ENCODE measurements around the gene ARHGEF18. TPM values are rescaled to one million over a fixed set of nuclear protein-coding genes. Genes with fewer than 3 reads are reported as not detected.
A peak's percentile ranks its signal among the peaks of the same experiment; 100 is the strongest.
"Not testable (repeated sequence)": the region's sequence is repeated elsewhere in the genome, so short reads cannot be mapped to it uniquely, and the experiment has no call there.

Gene ARHGEF18
- total and polyA plus RNA-seq, 7 experiments from 2014 or later, result 3.9 to 132 (median 124) TPM

GRCh38 chr19:7360393-7360984 is 11.8 kb downstream of the ARHGEF18 start:
- intact Hi-C loops (cut with micrococcal nuclease), result no loop called here
- POLR2A ChIA-PET, result interaction anchor here (0.6 to 4.0 kb wide), 8 partner anchors 11 to 283 kb away, joined by 3 to 31 read pairs (median 4); partner anchors contain the start of gene ARHGEF18
- no peak overlapping the region for H3K4me3 ChIP-seq (ENCODE audit: low read length)
- Mint-ChIP-seq H3K9me3 (peaks cover 0 to 9% (median 0%) of the 10 kb centered on the region in 11 donors), H3K36me3 (peaks cover 24 to 65% (median 50%) of the 10 kb centered on the region in 5 donors), H3K27ac (peak overlapping the region in 6 of 9 donors; percentile 12 to 94 (median 28)), H3K27me3 (no peaks in the 10 kb centered on the region), H3K4me3 (no peak overlapping the region), H3K4me1 (peaks cover 22 to 92% (median 79%) of the 10 kb centered on the region in 7 donors)
- ATAC-seq (no peak), DNase-seq (no peak)
- H3K9me3 ChIP-seq (ENCODE audit: control insufficient read depth in 2 of 3, low read length in 3 of 3), result no peaks in the 10 kb centered on the region
- peak overlapping the region; percentile 29 for H3K27ac ChIP-seq (ENCODE audit: low read depth, low read length)
- H3K36me3 ChIP-seq (ENCODE audit: control insufficient read depth in 2 of 3, insufficient read depth in 3 of 3, low read length in 3 of 3), result peaks cover 24 to 95% (median 29%) of the 10 kb centered on the region in 3 experiments
- CTCF ChIA-PET, result interaction anchor here (0.6 to 1.1 kb wide), 3 partner anchors 10 to 891 kb away, joined by 3 to 5 read pairs (median 3); no protein-coding TSS in a partner anchor
- H3K27me3 ChIP-seq (ENCODE audit: control insufficient read depth in 2 of 2, insufficient read depth in 2 of 2, low read length in 2 of 2), result no peaks in the 10 kb centered on the region
- H3K4me1 ChIP-seq (ENCODE audit: control insufficient read depth in 2 of 2, insufficient read depth in 2 of 2, low read length in 2 of 2), result peaks cover 11 to 48% of the 10 kb centered on the region in 2 donors

DNA sequence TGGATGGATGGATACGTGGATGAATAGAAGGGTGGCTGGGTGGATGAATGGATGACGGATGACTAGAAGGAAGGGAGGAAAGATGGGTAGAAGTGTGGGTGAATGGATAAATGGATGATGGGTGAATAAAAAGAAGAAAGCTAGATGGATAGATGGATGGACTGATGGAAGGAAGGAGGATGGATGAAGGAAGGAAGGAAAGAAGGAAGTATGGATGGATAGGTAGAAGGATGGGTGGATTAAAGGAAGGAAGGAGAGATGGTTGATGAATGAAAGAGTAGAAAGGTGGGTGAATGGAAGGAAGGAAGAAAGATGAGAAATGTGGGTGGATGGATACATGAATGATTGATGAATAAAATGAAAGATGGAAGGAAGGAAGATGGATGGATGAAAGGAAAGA is 14.5 kb downstream of the ARHGEF18 start:
- intact Hi-C loops (cut with micrococcal nuclease), result no loop called here
- Mint-ChIP-seq H3K36me3 (peaks cover 21 to 61% (median 48%) of the 10 kb centered on the region in 5 donors), H3K4me3 (peak overlapping the region in 6 of 10 donors; percentile 6 to 78 (median 46)), H3K4me1 (peaks cover 14 to 80% (median 65%) of the 10 kb centered on the region in 7 donors), H3K27me3 (no peaks in the 10 kb centered on the region), H3K27ac (peak overlapping the region in 8 of 9 donors; percentile 49 to 94 (median 89)), H3K9me3 (peaks cover 0 to 5% (median 0%) of the 10 kb centered on the region in 11 donors)
- no peak overlapping the region for H3K4me3 ChIP-seq (ENCODE audit: low read length)
- peak overlapping the region; percentile 44 for H3K27ac ChIP-seq (ENCODE audit: low read depth, low read length)
- no peak for DNase-seq
- no peak for ATAC-seq
- H3K36me3 ChIP-seq (ENCODE audit: control insufficient read depth in 2 of 3, insufficient read depth in 3 of 3, low read length in 3 of 3), result peaks cover 20 to 90% (median 29%) of the 10 kb centered on the region in 3 experiments
- H3K9me3 ChIP-seq (ENCODE audit: control insufficient read depth in 2 of 3, low read length in 3 of 3), result no peaks in the 10 kb centered on the region
- ChIA-PET POLR2A (interaction anchor here (0.9 to 1.0 kb wide), 2 partner anchors 13 to 17 kb away, joined by 3 read pairs; no protein-coding TSS in a partner anchor), CTCF (interaction anchor here (0.6 to 1.0 kb wide), 3 partner anchors 9 to 199 kb away, joined by 3 to 4 read pairs (median 3); no protein-coding TSS in a partner anchor)
- H3K4me1 ChIP-seq (ENCODE audit: control insufficient read depth in 2 of 2, insufficient read depth in 2 of 2, low read length in 2 of 2), result peaks cover 0 to 22% of the 10 kb centered on the region in 2 donors
- no peaks in the 10 kb centered on the region for H3K27me3 ChIP-seq (ENCODE audit: control insufficient read depth in 2 of 2, insufficient read depth in 2 of 2, low read length in 2 of 2)

DNA sequence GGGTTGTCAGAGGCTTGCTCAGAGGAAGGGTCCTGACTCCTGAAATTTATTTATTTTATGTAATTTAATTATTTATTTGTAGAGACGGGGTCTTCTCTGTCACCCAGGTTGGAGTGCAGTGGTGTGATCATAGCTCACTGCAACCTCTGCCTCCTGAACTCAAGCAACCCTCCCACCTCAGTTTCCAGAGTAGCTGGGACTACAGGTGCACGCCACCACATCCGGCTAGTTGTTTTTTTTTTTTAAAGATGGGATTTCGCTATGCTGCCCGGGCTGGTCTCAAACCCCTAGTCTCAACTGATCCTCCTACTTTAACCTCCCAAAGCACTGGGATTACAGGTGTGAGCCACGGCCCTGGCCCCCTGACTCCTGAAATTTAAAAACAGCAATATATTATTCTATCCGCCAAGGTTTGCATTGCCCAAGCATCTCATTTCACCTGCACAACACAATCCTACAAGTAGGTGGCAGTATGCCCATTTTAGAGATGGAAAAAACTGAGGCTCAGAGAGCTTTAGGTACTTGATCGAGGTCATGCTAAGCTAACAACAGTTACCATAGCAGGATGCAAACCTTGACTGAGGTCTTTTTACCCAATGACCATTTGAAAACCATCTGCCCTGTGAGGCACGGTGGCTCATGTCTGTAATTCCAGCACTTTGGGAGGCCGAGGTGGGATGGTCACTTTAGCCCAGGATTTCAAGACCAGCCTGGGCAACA is 18.1 kb downstream of the ARHGEF18 start:
- peaks cover 8 to 56% (median 44%) of the 10 kb centered on the region in 7 donors for H3K4me1 Mint-ChIP-seq
- peaks cover 0 to 2% (median 0%) of the 10 kb centered on the region in 11 donors for H3K9me3 Mint-ChIP-seq
- CTCF ChIA-PET, result interaction anchor here (0.6 to 2.0 kb wide), 7 partner anchors 9 to 265 kb away, joined by 3 to 13 read pairs (median 3); no protein-coding TSS in a partner anchor
- Histone ChIP-seq H3K36me3 (ENCODE audit: control insufficient read depth in 2 of 3, insufficient read depth in 3 of 3, low read length in 3 of 3) (peaks cover 20 to 90% (median 25%) of the 10 kb centered on the region in 3 experiments), H3K27me3 (ENCODE audit: control insufficient read depth in 2 of 2, insufficient read depth in 2 of 2, low read length in 2 of 2) (no peaks in the 10 kb centered on the region), H3K4me3 (ENCODE audit: low read length) (no peak overlapping the region), H3K27ac (ENCODE audit: low read depth, low read length) (no peak overlapping the region), H3K4me1 (ENCODE audit: control insufficient read depth in 2 of 2, insufficient read depth in 2 of 2, low read length in 2 of 2) (peaks cover 0 to 17% of the 10 kb centered on the region in 2 donors), H3K9me3 (ENCODE audit: control insufficient read depth in 2 of 3, low read length in 3 of 3) (no peaks in the 10 kb centered on the region)
- peak overlapping the region in 7 of 9 donors; percentile 38 to 83 (median 63) for H3K27ac Mint-ChIP-seq
- peak; percentile 50 for ATAC-seq
- peaks cover 18 to 59% (median 40%) of the 10 kb centered on the region in 5 donors for H3K36me3 Mint-ChIP-seq
- intact Hi-C loops (cut with micrococcal nuclease), result no loop called here
- no peak overlapping the region for H3K4me3 Mint-ChIP-seq
- peak in 1 of 9 donors; percentile 22 for DNase-seq
- POLR2A ChIA-PET, result interaction anchor here (1.0 to 1.8 kb wide), 5 partner anchors 12 to 23 kb away, joined by 3 to 5 read pairs (median 3); no protein-coding TSS in a partner anchor
- H3K27me3 Mint-ChIP-seq, result no peaks in the 10 kb centered on the region

DNA sequence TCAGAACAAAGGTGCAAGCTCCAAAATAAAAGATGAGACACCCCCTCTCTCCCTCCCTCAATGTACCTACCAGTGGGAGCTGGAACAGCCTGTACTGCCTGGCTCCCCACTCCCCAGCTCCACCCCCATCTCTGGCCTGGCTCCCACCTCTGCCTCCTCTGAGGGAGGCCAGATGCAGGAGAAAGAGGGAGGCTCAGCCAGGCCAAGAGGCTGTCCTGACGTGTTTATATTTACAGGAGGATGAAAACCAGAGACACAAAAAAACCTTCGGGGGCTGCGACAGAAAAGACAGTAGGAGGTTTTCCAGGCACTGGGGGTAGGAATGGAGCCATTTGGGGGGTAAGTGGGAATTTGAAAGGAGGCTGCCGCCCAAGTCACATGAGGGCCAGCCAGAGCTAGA is 19.7 kb downstream of the ARHGEF18 start:
- peak overlapping the region in 5 of 9 donors; percentile 1 to 69 (median 48) for H3K27ac Mint-ChIP-seq
- no peaks in the 10 kb centered on the region for H3K9me3 ChIP-seq (ENCODE audit: control insufficient read depth in 2 of 3, low read length in 3 of 3)
- ATAC-seq (no peak), DNase-seq (no peak)
- H3K4me1 ChIP-seq (ENCODE audit: control insufficient read depth in 2 of 2, insufficient read depth in 2 of 2, low read length in 2 of 2), result peaks cover 0 to 4% of the 10 kb centered on the region in 2 donors
- no peaks in the 10 kb centered on the region for H3K9me3 Mint-ChIP-seq
- peak overlapping the region; percentile 28 for H3K27ac ChIP-seq (ENCODE audit: low read depth, low read length)
- no peaks in the 10 kb centered on the region for H3K27me3 Mint-ChIP-seq
- peaks cover 14 to 90% (median 25%) of the 10 kb centered on the region in 3 experiments for H3K36me3 ChIP-seq (ENCODE audit: control insufficient read depth in 2 of 3, insufficient read depth in 3 of 3, low read length in 3 of 3)
- H3K4me1 Mint-ChIP-seq, result peaks cover 8 to 46% (median 32%) of the 10 kb centered on the region in 7 donors
- H3K4me3 Mint-ChIP-seq, result no peak overlapping the region
- intact Hi-C loops (cut with micrococcal nuclease), result no loop called here
- ChIA-PET POLR2A (interaction anchor here (1.0 kb wide), 1 partner anchor 20 kb away, joined by 3 read pairs; the partner anchor contains the start of gene ARHGEF18), CTCF (no interaction called here)
- peaks cover 10 to 53% (median 34%) of the 10 kb centered on the region in 5 donors for H3K36me3 Mint-ChIP-seq
- H3K27me3 ChIP-seq (ENCODE audit: control insufficient read depth in 2 of 2, insufficient read depth in 2 of 2, low read length in 2 of 2), result no peaks in the 10 kb centered on the region
- no peak overlapping the region for H3K4me3 ChIP-seq (ENCODE audit: low read length)

DNA sequence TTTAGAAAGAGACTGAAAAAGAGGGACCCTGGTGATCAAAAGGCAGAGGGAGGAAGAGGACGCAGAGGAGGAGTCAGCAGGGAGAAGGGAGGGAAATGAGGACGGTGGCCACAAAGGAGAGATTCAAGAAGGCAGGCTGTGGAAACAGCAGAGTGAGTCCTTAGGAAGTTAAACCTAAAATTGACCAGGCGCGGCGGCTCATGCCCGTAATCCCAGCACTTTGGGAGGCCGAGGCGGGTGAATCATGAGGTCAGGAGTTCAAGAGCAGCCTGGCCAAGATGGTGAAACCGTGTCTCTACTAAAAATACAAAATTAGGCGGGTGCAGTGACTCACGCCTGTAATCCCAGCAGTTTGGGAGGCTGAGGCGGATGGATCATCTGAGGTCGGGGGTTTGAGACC is 20.1 kb downstream of the ARHGEF18 start:
- H3K9me3 Mint-ChIP-seq; ATAC-seq; H3K4me1 ChIP-seq (ENCODE audit: control insufficient read depth in 2 of 2, insufficient read depth in 2 of 2, low read length in 2 of 2); DNase-seq; H3K27me3 ChIP-seq (ENCODE audit: control insufficient read depth in 2 of 2, insufficient read depth in 2 of 2, low read length in 2 of 2); intact Hi-C loops (cut with micrococcal nuclease); CTCF ChIA-PET; H3K9me3 ChIP-seq (ENCODE audit: control insufficient read depth in 2 of 3, low read length in 3 of 3); H3K27me3 Mint-ChIP-seq; H3K27ac ChIP-seq (ENCODE audit: low read depth, low read length); H3K4me3 Mint-ChIP-seq; H3K4me3 ChIP-seq (ENCODE audit: low read length): not testable (repeated sequence)
- H3K4me1 Mint-ChIP-seq, result peaks cover 8 to 42% (median 28%) of the 10 kb centered on the region in 7 donors
- peak overlapping the region in 4 of 9 donors; percentile 1 to 60 (median 46) for H3K27ac Mint-ChIP-seq
- POLR2A ChIA-PET, result interaction anchor here (0.6 to 1.0 kb wide), 2 partner anchors 20 to 614 kb away, joined by 3 read pairs; partner anchors contain the start of gene ARHGEF18
- peaks cover 13 to 90% (median 25%) of the 10 kb centered on the region in 3 experiments for H3K36me3 ChIP-seq (ENCODE audit: control insufficient read depth in 2 of 3, insufficient read depth in 3 of 3, low read length in 3 of 3)
- H3K36me3 Mint-ChIP-seq, result peaks cover 6 to 48% (median 29%) of the 10 kb centered on the region in 5 donors

GRCh38 chr19:7370546-7370945 is 21.8 kb downstream of the ARHGEF18 start:
- intact Hi-C loops (cut with micrococcal nuclease), result no loop called here
- H3K36me3 Mint-ChIP-seq, result peaks cover 3 to 45% (median 27%) of the 10 kb centered on the region in 5 donors
- Histone ChIP-seq H3K27ac (ENCODE audit: low read depth, low read length) (no peak overlapping the region), H3K4me3 (ENCODE audit: low read length) (no peak overlapping the region), H3K9me3 (ENCODE audit: control insufficient read depth in 2 of 3, low read length in 3 of 3) (no peaks in the 10 kb centered on the region), H3K36me3 (ENCODE audit: control insufficient read depth in 2 of 3, insufficient read depth in 3 of 3, low read length in 3 of 3) (peaks cover 20 to 89% (median 29%) of the 10 kb centered on the region in 3 experiments), H3K4me1 (ENCODE audit: control insufficient read depth in 2 of 2, insufficient read depth in 2 of 2, low read length in 2 of 2) (no peaks in the 10 kb centered on the region), H3K27me3 (ENCODE audit: control insufficient read depth in 2 of 2, insufficient read depth in 2 of 2, low read length in 2 of 2) (no peaks in the 10 kb centered on the region)
- peak overlapping the region in 4 of 9 donors; percentile 17 to 79 (median 30) for H3K27ac Mint-ChIP-seq
- no peak overlapping the region for H3K4me3 Mint-ChIP-seq
- no peak for DNase-seq
- ATAC-seq, result no peak
- no peaks in the 10 kb centered on the region for H3K27me3 Mint-ChIP-seq
- peaks cover 8 to 35% (median 20%) of the 10 kb centered on the region in 7 donors for H3K4me1 Mint-ChIP-seq
- no peaks in the 10 kb centered on the region for H3K9me3 Mint-ChIP-seq
- ChIA-PET CTCF (no interaction called here), POLR2A (no interaction called here)
